HepG2 (cell line): Measurements from ENCODE around the gene ATG5.

ENCODE experiments used
- ESRRA ChIP-seq: sonication (generic); formaldehyde crosslinking; IDR thresholded peaks from 2 replicates; pipeline ENCODE4 v1.5.1; 2020; ENCODE audit warnings: mild to moderate bottlenecking, low read depth, missing genetic modification reagents
- FOXM1 ChIP-seq: sonication (generic); formaldehyde crosslinking; IDR thresholded peaks from 2 replicates; pipeline ENCODE4 v1.5.0; 2020; ENCODE audit warnings: missing genetic modification reagents
- PCBP1 ChIP-seq: fragments of 200-400 bp; formaldehyde crosslinking; IDR thresholded peaks from 2 replicates; pipeline ENCODE4 v1.6.1; 2017; ENCODE audit warnings: mild to moderate bottlenecking, low read depth, low read length, borderline replicate concordance
- POLR2A ChIP-seq, 2 experiments: IDR thresholded peaks; 2 replicates each; pipeline ENCODE4 v1.6.1; 2011; ENCODE audit warnings: low read depth in 2 of 2, low read length in 2 of 2, mild to moderate bottlenecking in 1 of 2, moderate library complexity in 1 of 2; ENCODE audit not compliant: insufficient read depth in 1 of 2
- SIN3A ChIP-seq: IDR thresholded peaks from 2 replicates; pipeline ENCODE4 v1.6.1; 2011; ENCODE audit warnings: low read depth, mild to moderate bottlenecking, control low read depth, low read length, borderline replicate concordance
- ZFAT ChIP-seq: sonication (generic); formaldehyde crosslinking; conservative IDR thresholded peaks from 2 replicates; pipeline ENCODE4 v1.8.1; 2023; ENCODE audit warnings: missing genetic modification reagents, inconsistent platforms
- ZFP36 ChIP-seq: fragments of 150-350 bp; IDR thresholded peaks from 2 replicates; pipeline ENCODE4 v1.6.1; 2018; ENCODE audit warnings: borderline replicate concordance, low read length, low read depth; ENCODE audit not compliant: partially characterized antibody
- ZNF263 ChIP-seq: sonication (generic); formaldehyde crosslinking; IDR thresholded peaks from 2 replicates; pipeline ENCODE4 v1.4.0; 2020; ENCODE audit warnings: missing genetic modification reagents
- ZNF644 ChIP-seq: IDR thresholded peaks from 2 replicates; pipeline ENCODE4 v1.6.1; 2016; ENCODE audit warnings: low read depth
- ZSCAN29 ChIP-seq: sonication (generic); formaldehyde crosslinking; conservative IDR thresholded peaks from 2 replicates; pipeline ENCODE4 v1.4.0; 2020; ENCODE audit warnings: mild to moderate bottlenecking, missing genetic modification reagents
- TF ChIP-seq, protein P1 (sequence below), 2 experiments: IDR thresholded peaks; 2 replicates each; pipeline ENCODE4 v1.6.1; 2011 to 2012; ENCODE audit warnings: low read length in 2 of 2, borderline replicate concordance in 1 of 2, low read depth in 1 of 2, mild to moderate bottlenecking in 1 of 2, moderate library complexity in 1 of 2
- TF ChIP-seq, protein P2 (sequence below): sonication (generic); formaldehyde crosslinking; IDR thresholded peaks from 2 replicates; pipeline ENCODE4 v1.5.0; 2020; ENCODE audit warnings: mild to moderate bottlenecking, missing genetic modification reagents, moderate library complexity
- TF ChIP-seq, protein P3 (sequence below): sonication (generic); formaldehyde crosslinking; IDR thresholded peaks from 2 replicates; pipeline ENCODE4 v1.8.1; 2023; ENCODE audit warnings: missing genetic modification reagents, inconsistent platforms, borderline replicate concordance

DNA sequence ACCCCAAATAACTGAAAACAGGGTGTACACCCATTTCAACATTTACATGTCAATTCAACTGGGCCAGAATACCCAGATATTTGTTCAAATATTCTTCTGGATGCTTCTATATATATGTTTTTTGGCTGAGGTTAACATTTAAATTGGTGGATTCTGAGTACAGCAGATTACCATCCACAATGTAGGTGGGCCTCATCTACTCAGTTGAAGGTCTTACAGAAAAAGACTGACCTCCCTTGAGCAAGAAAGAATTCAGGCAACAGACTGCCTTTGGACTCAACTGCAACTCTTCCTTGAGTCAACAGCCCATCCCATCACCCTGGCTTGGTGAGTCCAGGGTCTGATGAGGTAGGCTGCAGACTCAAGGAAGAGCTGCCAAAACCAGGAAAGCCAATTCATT is 84.1 kb downstream of the ATG5 start:
- TF ChIP-seq POLR2A (IDR thresholded peaks at IDR 0.05; ENCODE audit: insufficient read depth in 1 of 2, low read depth in 2 of 2, low read length in 2 of 2): no peak
- TF ChIP-seq ZSCAN29 (CRISPR knock-in tag): no peak
- TF ChIP-seq, protein P1, sequence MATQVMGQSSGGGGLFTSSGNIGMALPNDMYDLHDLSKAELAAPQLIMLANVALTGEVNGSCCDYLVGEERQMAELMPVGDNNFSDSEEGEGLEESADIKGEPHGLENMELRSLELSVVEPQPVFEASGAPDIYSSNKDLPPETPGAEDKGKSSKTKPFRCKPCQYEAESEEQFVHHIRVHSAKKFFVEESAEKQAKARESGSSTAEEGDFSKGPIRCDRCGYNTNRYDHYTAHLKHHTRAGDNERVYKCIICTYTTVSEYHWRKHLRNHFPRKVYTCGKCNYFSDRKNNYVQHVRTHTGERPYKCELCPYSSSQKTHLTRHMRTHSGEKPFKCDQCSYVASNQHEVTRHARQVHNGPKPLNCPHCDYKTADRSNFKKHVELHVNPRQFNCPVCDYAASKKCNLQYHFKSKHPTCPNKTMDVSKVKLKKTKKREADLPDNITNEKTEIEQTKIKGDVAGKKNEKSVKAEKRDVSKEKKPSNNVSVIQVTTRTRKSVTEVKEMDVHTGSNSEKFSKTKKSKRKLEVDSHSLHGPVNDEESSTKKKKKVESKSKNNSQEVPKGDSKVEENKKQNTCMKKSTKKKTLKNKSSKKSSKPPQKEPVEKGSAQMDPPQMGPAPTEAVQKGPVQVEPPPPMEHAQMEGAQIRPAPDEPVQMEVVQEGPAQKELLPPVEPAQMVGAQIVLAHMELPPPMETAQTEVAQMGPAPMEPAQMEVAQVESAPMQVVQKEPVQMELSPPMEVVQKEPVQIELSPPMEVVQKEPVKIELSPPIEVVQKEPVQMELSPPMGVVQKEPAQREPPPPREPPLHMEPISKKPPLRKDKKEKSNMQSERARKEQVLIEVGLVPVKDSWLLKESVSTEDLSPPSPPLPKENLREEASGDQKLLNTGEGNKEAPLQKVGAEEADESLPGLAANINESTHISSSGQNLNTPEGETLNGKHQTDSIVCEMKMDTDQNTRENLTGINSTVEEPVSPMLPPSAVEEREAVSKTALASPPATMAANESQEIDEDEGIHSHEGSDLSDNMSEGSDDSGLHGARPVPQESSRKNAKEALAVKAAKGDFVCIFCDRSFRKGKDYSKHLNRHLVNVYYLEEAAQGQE (IDR thresholded peaks at IDR 0.05; ENCODE audit: borderline replicate concordance in 1 of 2, low read depth in 1 of 2, low read length in 2 of 2): no peak
- TF ChIP-seq PCBP1: no peak
- TF ChIP-seq ZNF644 (CRISPR knock-in tag): no peak
- no peak for TF ChIP-seq ZFAT (CRISPR knock-in tag)
- TF ChIP-seq, protein P2, sequence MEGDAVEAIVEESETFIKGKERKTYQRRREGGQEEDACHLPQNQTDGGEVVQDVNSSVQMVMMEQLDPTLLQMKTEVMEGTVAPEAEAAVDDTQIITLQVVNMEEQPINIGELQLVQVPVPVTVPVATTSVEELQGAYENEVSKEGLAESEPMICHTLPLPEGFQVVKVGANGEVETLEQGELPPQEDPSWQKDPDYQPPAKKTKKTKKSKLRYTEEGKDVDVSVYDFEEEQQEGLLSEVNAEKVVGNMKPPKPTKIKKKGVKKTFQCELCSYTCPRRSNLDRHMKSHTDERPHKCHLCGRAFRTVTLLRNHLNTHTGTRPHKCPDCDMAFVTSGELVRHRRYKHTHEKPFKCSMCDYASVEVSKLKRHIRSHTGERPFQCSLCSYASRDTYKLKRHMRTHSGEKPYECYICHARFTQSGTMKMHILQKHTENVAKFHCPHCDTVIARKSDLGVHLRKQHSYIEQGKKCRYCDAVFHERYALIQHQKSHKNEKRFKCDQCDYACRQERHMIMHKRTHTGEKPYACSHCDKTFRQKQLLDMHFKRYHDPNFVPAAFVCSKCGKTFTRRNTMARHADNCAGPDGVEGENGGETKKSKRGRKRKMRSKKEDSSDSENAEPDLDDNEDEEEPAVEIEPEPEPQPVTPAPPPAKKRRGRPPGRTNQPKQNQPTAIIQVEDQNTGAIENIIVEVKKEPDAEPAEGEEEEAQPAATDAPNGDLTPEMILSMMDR: no peak
- TF ChIP-seq ZFP36: no peak
- TF ChIP-seq ZNF263 (CRISPR knock-in tag): no peak
- TF ChIP-seq, protein P3, sequence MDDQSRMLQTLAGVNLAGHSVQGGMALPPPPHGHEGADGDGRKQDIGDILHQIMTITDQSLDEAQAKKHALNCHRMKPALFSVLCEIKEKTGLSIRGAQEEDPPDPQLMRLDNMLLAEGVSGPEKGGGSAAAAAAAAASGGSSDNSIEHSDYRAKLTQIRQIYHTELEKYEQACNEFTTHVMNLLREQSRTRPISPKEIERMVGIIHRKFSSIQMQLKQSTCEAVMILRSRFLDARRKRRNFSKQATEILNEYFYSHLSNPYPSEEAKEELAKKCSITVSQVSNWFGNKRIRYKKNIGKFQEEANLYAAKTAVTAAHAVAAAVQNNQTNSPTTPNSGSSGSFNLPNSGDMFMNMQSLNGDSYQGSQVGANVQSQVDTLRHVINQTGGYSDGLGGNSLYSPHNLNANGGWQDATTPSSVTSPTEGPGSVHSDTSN (CRISPR knock-in tag): no peak
- no peak for TF ChIP-seq FOXM1 (CRISPR knock-in tag)
- no peak for TF ChIP-seq ESRRA (CRISPR knock-in tag)
- TF ChIP-seq SIN3A: no peak
